ENCODE results near the gene RHOA.

Gene RHOA

DNA sequence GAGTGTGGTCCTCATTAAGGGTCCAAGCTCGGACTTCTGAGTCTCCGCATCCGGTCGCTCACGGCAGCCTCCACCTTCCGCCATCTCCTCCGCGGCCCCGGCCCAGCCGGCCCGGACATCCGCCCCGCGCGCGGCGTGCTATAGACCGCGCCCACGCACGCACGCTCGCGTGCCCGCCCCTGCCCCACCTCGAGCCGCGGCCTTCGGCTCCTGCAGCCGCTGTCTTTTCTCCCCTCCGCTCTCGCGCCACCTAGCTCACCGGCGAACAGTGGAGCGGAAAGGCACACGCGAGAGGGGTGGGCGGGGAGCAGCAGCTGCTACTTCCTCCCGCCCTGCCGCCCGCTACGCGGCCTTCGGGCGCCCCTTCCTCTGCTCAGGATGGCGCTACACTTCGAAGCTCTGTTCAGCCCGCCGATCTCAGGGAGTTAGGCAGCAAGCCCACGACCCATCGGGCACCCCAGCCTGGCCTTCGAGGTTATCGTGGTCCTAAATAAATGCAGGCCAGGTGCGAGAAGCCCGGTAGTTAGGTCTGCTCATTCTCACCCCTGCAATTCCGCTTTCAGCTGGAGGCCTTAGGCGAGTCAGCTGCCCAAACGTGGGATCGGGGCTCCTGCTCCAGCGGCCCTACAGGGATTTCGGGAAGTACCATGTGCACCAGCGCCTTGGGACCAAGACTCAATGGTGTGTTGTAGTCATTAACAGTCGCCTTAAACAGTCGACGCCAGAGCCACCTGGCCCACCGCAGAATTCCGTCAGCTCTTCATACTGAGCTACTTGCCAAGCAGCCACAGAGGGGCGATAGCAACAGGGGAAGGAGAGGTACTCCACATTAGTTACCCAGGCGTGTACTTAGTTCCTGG, 71.6 kb downstream of the RHOA start, which contains the start of gene USP4 (continued):
- TF ChIP-seq ZNF221 (tag by site-specific recombination; IDR thresholded peaks at IDR 0.05; ENCODE audit: borderline replicate concordance) (no peak), ZNF391 (tag by site-specific recombination; IDR thresholded peaks at IDR 0.05; ENCODE audit: borderline replicate concordance, low read depth) (no peak), ZNF16 (tag by site-specific recombination; IDR thresholded peaks at IDR 0.05; ENCODE audit: low read depth) (no peak), OVOL3 (tag by site-specific recombination; IDR thresholded peaks at IDR 0.05) (no peak), ZNF416 (tag by site-specific recombination; IDR thresholded peaks at IDR 0.05) (no peak), ZNF2 (tag by site-specific recombination; IDR thresholded peaks at IDR 0.05) (0 out of 2 replicates have a peak, but pooled peaks have one; percentile 31), ZNF76 (tag by site-specific recombination; IDR thresholded peaks at IDR 0.05; ENCODE audit: borderline replicate concordance, low read depth) (peak; percentile 26), ZNF600 (tag by site-specific recombination; IDR thresholded peaks at IDR 0.05) (peak; percentile 22; the same call in 1 of the 2 replicates), ZNF366 (tag by site-specific recombination; conservative IDR thresholded peaks at IDR 0.05) (no peak), ZNF48 (tag by site-specific recombination; IDR thresholded peaks at IDR 0.05) (no peak), BCL11B (tag by site-specific recombination; IDR thresholded peaks at IDR 0.05; ENCODE audit: low read depth) (no peak; the same call in 1 of the 2 replicates), ZNF624 (tag by site-specific recombination; IDR thresholded peaks at IDR 0.05) (no peak), KLF1 (tag by site-specific recombination; IDR thresholded peaks at IDR 0.05) (peak; percentile 83), ZNF426 (tag by site-specific recombination; IDR thresholded peaks at IDR 0.05) (no peak), WT1 (tag by site-specific recombination; IDR thresholded peaks at IDR 0.05) (no peak; the same call in 1 of the 2 replicates), ZNF585B (tag by site-specific recombination; IDR thresholded peaks at IDR 0.05) (no peak), ZNF791 (tag by site-specific recombination; IDR thresholded peaks at IDR 0.05) (no peak), SCRT1 (tag by site-specific recombination; IDR thresholded peaks at IDR 0.05; ENCODE audit: borderline replicate concordance) (0 out of 2 replicates have a peak, but pooled peaks have one; percentile 7), ZNF701 (tag by site-specific recombination; IDR thresholded peaks at IDR 0.05) (no peak), ZNF157 (tag by site-specific recombination; IDR thresholded peaks at IDR 0.05) (no peak), KLF10 (tag by site-specific recombination; IDR thresholded peaks at IDR 0.05) (peak; percentile 93), ZNF146 (tag by site-specific recombination; IDR thresholded peaks at IDR 0.05) (no peak), ZNF140 (tag by site-specific recombination; IDR thresholded peaks at IDR 0.05) (no peak), ZNF324 (tag by site-specific recombination; IDR thresholded peaks at IDR 0.05) (no peak), ZNF623 (tag by site-specific recombination; IDR thresholded peaks at IDR 0.05) (no peak), SP2 (tag by site-specific recombination; IDR thresholded peaks at IDR 0.05) (peak; percentile 84), ZNF660 (tag by site-specific recombination; IDR thresholded peaks at IDR 0.05) (peak; percentile 76), ZNF521 (tag by site-specific recombination; IDR thresholded peaks at IDR 0.05) (no peak), EGR2 (tag by site-specific recombination; IDR thresholded peaks at IDR 0.05; ENCODE audit: low read depth) (peak; percentile 75), SALL2 (tag by site-specific recombination; IDR thresholded peaks at IDR 0.05; ENCODE audit: borderline replicate concordance) (no peak), ZFP3 (tag by site-specific recombination; IDR thresholded peaks at IDR 0.05; ENCODE audit: low read depth) (no peak), ZNF529 (tag by site-specific recombination; IDR thresholded peaks at IDR 0.05; ENCODE audit: insufficient replicate concordance) (no peak), YY1 (tag by site-specific recombination; IDR thresholded peaks at IDR 0.05) (peak; percentile 65)
- TF ChIP-seq, protein P1, sequence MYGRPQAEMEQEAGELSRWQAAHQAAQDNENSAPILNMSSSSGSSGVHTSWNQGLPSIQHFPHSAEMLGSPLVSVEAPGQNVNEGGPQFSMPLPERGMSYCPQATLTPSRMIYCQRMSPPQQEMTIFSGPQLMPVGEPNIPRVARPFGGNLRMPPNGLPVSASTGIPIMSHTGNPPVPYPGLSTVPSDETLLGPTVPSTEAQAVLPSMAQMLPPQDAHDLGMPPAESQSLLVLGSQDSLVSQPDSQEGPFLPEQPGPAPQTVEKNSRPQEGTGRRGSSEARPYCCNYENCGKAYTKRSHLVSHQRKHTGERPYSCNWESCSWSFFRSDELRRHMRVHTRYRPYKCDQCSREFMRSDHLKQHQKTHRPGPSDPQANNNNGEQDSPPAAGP (tag by site-specific recombination; IDR thresholded peaks at IDR 0.05) = no peak
- TF ChIP-seq, protein P2, sequence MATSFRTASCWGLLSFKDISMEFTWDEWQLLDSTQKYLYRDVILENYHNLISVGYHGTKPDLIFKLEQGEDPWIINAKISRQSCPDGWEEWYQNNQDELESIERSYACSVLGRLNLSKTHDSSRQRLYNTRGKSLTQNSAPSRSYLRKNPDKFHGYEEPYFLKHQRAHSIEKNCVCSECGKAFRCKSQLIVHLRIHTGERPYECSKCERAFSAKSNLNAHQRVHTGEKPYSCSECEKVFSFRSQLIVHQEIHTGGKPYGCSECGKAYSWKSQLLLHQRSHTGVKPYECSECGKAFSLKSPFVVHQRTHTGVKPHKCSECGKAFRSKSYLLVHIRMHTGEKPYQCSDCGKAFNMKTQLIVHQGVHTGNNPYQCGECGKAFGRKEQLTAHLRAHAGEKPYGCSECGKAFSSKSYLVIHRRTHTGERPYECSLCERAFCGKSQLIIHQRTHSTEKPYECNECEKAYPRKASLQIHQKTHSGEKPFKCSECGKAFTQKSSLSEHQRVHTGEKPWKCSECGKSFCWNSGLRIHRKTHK (tag by site-specific recombination; IDR thresholded peaks at IDR 0.05) = no peak
- TF ChIP-seq, protein P3, sequence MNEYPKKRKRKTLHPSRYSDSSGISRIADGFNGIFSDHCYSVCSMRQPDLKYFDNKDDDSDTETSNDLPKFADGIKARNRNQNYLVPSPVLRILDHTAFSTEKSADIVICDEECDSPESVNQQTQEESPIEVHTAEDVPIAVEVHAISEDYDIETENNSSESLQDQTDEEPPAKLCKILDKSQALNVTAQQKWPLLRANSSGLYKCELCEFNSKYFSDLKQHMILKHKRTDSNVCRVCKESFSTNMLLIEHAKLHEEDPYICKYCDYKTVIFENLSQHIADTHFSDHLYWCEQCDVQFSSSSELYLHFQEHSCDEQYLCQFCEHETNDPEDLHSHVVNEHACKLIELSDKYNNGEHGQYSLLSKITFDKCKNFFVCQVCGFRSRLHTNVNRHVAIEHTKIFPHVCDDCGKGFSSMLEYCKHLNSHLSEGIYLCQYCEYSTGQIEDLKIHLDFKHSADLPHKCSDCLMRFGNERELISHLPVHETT (tag by site-specific recombination; IDR thresholded peaks at IDR 0.05) = no peak
- TF ChIP-seq, protein P4, sequence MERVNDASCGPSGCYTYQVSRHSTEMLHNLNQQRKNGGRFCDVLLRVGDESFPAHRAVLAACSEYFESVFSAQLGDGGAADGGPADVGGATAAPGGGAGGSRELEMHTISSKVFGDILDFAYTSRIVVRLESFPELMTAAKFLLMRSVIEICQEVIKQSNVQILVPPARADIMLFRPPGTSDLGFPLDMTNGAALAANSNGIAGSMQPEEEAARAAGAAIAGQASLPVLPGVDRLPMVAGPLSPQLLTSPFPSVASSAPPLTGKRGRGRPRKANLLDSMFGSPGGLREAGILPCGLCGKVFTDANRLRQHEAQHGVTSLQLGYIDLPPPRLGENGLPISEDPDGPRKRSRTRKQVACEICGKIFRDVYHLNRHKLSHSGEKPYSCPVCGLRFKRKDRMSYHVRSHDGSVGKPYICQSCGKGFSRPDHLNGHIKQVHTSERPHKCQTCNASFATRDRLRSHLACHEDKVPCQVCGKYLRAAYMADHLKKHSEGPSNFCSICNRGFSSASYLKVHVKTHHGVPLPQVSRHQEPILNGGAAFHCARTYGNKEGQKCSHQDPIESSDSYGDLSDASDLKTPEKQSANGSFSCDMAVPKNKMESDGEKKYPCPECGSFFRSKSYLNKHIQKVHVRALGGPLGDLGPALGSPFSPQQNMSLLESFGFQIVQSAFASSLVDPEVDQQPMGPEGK (tag by site-specific recombination; IDR thresholded peaks at IDR 0.05) = peak; percentile 84

All from HEK293 (cell line).